ENCODE data around the gene C16orf87.

GRCh38 chr16:46828943-46829342 lies 2.0 kb downstream of the C16orf87 start:
- TF ChIP-seq, protein P1, sequence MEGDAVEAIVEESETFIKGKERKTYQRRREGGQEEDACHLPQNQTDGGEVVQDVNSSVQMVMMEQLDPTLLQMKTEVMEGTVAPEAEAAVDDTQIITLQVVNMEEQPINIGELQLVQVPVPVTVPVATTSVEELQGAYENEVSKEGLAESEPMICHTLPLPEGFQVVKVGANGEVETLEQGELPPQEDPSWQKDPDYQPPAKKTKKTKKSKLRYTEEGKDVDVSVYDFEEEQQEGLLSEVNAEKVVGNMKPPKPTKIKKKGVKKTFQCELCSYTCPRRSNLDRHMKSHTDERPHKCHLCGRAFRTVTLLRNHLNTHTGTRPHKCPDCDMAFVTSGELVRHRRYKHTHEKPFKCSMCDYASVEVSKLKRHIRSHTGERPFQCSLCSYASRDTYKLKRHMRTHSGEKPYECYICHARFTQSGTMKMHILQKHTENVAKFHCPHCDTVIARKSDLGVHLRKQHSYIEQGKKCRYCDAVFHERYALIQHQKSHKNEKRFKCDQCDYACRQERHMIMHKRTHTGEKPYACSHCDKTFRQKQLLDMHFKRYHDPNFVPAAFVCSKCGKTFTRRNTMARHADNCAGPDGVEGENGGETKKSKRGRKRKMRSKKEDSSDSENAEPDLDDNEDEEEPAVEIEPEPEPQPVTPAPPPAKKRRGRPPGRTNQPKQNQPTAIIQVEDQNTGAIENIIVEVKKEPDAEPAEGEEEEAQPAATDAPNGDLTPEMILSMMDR (IDR thresholded peaks at IDR 0.05; ENCODE audit: low read depth, low read length): no peak
- no peak for TF ChIP-seq EZH2phosphoT487 (IDR thresholded peaks at IDR 0.05; ENCODE audit: low read depth)
